ENCODE measurements around the gene KMT5C.
A peak's percentile ranks its signal among the peaks of the same experiment; 100 is the strongest.
"Not testable (repeated sequence)": the region's sequence is repeated elsewhere in the genome, so short reads cannot be mapped to it uniquely, and the experiment has no call there.

The KMT5C gene

DNA sequence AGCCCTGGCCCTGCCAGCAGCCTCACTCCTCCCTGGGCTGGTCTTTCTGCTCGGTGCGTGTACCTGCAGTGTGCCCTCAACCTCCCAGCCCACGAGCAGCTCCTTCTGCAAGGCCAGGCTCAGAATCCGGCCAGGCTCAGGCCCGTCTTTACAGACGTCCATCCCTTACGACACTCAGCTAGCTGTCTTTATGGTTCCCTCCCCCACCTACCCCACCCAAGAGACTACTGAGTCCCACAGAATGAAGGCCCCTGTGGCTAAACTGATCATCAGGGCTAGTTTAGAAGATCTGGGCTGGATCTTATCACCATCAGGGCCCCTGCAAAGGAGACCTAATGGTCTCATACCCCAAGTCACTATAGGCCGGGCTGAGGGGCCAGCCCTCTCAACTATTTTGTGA, 25.3 kb upstream of the KMT5C start:
- no peak for DNase-seq
- intact Hi-C loops (cut with DNase I) = no loop called here

DNA sequence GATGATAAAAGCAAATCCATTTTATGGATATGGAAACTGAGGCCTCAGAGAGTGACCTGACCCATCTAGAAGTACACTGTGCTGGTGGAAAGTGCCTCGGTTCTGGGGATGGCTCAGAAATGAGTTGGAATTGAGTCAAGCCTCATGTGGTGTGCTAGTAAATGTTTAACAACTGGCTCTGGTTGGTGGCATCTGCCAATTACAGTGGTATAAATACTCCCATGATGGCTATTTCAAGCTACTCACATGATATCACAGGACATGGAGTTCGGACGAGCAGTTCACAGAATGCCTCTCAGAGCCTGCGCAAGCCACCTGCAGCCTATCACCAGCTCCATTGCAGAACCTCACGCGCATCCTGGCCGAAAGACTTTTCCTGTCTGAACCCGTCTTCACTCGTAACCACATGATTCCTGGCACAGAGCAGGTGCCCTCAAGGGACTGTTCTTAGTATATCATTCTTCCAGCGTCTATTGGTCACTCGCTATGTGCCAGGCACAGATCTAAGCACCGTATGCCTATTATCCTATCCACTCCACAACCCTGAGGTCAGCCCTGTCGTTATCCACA, 23.6 kb upstream of the KMT5C start:
- DNase-seq = no peak
- intact Hi-C loops (cut with DNase I) = no loop called here

DNA sequence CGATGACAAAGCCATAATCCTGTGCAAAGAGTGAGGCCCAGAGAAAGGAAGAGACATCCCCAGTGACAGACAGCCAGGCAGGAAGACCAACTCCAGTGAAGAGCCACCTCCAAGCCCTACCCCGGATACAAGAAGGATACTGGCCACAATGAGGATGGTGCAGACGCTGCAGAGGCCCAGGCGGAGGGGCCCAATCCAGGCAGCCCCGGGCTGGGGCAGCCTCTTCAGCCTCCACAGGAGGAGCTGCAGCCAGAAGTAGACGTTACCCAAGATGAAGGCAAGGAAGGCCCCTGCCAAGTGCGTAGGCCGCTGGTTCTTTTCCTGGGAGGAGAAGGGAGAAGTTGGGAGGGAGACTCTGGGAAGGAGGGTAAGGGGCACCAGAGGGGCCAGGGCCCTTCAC, 23.0 kb upstream of the KMT5C start:
- no peak for DNase-seq
- intact Hi-C loops (cut with DNase I) = no loop called here

DNA sequence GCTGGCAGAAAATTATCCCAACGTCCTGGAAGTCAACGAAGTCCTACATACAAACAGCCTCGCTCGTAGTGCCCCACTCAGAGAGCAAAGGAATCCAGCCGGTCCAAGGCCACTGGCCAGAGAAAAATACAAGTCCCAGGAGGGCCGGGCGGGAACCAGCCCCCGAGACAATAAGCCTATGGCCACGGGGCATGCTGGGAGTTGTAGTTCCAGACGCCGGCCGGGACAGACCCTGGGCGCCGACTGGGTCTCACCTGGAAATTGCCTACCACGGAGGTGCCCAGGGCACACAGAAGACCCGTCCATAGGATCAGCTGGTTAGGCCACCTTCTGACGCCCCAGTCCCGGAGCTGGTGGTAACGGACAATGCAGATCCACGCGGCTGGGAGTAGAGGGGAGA, 19.9 kb upstream of the KMT5C start:
- peak in 8 of 10 donors; percentile 46 to 93 (median 50) for DNase-seq
- intact Hi-C loops (cut with DNase I) = no loop called here

DNA sequence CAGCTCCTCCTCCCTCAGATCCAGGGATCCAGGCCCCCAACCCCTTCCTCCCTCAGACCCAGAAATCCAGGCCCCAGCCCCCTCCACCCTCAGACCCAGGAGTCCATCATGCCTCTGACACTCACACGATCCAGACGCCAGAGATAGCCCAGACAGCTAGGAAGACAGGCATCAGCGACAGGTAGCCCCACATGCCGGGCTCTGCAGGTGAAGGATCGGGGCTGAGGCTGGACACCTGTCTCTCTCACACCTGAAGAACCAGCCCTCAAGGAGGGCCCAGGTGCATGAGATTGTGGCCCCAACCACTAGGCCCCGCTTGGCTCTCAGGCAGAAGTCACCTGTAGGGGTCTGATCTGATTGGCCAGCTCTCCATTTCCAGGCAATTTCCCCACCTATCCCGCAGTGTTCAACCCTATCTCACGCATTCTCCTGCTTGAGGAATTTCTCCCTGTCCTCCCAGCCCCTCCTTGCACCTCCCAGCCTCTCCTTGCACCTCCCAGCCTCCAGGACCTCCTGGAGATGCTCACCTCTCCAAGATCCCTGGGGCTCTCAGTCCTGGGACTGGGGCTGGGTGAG, 18.7 kb upstream of the KMT5C start:
- intact Hi-C loops (cut with DNase I) = no loop called here
- no peak for DNase-seq

DNA sequence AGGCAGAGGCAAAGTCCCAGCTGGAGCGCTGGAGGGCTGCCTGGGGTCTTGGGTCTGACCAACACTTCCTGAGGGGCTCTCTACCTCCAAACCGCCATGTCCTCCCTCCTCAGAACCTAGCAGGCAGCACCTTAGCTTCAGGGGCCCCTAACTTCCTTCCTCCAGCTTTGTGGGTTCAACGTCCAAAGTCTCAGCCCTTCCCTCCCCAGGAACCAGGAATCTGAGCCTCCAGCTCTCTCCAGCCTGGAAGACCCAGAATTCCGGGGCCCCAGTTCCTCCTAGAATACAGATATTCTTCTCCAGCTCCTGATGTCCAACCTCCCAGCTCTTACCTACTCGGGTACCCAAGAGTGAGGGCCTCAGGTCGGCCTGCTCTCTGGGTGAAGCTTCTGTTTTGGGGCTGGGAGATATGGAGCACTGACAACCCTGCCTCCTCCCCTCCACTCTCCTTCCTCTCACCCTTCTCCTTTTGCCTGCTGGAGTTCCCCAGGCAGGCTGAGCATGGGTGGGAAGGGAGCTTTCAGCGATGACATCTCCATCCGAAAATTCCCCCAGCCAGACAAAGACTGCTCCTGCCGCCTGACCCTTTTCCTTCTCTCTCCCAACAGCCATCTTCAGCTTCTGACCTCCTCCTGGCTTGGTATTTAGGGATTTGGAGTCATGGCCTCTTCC, 18.1 kb upstream of the KMT5C start:
- intact Hi-C loops (cut with DNase I) = no loop called here
- no peak for DNase-seq

DNA sequence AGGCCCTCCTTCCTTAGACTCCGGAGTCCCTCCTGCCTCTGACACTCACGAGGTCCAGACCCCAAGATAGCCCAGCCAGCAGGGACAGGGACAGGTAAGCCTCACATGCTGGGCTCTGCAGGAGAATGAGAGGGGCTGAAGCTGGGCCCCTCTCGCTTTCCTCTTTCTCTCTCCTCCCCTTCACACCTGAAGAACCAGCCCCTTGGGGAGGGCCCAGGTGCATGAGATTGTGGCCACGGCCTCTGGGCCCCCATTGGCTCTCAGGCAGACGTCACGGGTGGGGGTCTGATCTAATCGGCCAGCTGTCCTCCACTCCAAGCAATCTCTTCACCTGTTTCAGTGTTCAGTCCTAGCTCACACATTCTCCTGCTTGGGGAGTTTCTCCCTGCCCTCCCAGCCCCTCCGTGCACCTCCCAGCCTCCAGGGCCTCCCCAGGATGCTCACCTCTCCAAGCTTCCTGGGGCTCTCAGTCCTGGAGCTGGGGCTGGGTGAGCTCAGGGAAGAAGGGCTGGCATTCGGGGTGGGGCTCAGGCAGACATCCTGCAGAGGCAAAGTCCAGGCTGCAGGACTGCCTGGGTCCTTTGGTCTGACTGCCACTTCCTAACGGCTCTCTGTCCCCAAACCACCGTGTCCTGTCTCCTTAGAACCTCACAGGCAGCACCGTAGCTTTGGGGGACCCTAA, 17.3 kb upstream of the KMT5C start:
- DNase-seq = no peak
- intact Hi-C loops (cut with DNase I) = no loop called here

DNA sequence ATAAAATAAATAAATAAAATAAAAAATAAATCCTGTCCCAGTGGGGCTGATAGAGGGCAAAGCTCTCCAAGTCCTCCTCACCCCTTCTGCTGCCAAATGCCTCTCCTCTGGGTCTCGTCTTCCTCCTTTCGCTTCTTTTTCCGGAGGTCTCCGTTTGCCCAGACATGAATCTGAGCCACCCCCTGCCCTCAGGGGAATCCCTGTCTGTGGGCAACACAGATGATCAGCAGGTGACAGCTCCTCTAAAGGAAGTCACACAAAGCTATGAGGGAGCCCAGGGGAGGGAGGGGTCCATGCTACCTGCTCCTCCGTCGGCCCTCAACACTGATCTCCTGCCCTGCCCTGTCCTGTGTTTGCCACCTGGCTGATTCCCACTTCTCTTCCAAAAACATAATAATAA, 15.0 kb upstream of the KMT5C start:
- intact Hi-C loops (cut with DNase I) = no loop called here
- DNase-seq = no peak

DNA sequence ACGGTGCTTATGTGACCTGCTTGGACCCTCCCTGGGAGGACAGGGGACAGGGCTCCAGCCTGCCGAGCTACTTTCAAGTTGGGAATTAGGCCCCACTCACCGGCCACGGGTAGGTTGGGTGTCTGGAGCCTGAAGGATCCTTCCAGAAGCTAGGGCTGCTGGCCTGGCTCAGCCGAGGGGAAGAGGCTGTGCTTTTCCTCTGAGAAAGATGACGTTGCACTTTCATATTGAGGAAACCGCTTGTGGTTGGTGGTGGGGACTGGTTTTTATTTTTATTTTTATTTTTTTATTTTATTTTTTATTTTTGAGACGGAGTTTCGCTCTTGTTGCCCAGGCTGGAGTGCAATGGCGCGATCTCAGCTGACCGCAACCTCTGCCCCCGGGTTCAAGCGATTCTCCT, 14.5 kb upstream of the KMT5C start, which contains the start of gene TMEM150B:
TMEM150B (minus strand) TSS at position 170 of the 400 bp plus-strand sequence. CDS start 4,305 bp downstream, outside the sequence.
- no peak for DNase-seq
- intact Hi-C loops (cut with DNase I) = no loop called here

DNA sequence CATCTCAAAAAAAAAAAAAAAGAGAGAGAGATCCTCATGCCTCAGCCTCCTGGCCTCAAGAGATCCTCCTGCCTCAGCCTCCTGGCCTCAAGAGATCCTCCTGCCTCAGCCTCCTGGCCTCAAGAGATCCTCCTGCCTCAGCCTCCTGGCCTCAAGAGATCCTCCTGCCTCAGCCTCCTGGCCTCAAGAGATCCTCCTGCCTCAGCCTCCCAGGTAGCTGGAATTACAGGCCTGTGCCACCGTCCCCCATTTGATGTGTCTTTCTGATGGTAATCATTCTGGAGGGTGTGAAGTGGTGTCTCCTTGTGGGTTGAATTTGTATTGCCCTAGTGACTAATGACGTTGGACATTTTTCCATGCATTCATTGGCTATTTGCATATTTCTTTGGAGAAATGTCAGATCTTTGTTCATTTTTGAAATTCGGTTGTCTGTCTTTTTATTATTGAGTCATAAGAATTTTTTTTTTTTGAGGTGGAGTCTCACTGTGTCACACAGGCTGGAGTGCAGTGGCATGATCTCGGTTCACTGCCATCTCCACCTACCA, 10.8 kb upstream of the KMT5C start:
- DNase-seq; intact Hi-C loops (cut with DNase I): not testable (repeated sequence)

DNA sequence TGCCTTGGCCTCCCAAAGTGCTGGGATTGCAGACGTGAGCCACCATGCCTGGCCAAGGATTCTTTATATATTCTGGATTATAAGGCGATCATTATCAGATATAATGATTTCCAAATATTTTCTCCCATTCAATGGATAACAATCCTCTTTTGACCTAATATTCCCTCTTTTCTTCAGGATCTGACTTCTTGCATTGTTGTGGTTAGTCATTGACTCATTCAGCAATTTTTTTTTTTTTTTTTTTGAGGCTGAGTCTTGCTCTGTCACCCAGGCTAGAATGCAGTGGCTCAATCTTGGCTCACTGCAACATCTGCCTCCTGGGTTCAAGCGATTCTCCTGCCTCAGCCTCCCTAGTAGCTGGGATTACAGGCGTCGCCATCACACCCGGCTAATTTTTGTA, 9.9 kb upstream of the KMT5C start:
- DNase-seq; intact Hi-C loops (cut with DNase I): not testable (repeated sequence)

DNA sequence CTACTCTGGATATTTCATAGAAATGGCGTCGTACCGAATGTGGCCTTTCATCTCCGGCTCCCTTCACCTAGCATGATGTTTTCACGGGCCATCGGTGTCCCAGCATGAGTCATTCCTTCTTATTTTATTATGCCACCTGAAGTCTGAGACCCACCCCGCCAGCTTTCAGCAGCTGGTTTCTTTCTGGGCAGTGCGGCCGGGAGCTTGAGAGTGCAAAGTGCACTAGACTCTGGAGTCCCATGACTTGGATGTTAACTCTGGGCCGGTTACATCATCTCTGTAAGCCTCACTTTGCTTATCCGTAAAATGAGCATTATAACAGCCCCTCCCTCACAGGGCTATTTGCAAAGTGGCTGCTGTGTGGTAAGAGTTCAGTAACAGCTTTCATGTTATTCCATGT, 5.8 kb upstream of the KMT5C start:
- DNase-seq = no peak
- intact Hi-C loops (cut with DNase I) = no loop called here

DNA sequence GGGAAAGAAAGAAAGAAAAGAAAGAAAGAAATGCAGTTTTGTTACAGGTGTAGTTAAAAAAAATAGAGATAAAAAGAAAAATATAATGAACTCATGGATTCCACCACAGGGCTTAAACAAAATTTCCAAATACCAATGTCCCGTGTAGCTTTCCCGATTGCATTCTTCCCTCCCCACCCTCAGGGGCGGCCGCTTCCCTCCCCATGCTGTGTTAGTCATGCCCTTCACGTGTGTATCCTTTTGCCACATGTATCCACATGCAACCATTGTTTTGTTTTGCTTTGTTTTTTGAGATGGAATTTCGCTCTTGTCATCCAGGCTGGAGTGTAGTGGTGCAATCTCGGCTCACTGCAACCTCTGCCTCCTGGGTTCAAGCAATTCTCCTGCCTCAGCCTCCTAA, 3.6 kb upstream of the KMT5C start:
- intact Hi-C loops (cut with DNase I) = loop anchor here (5.0 kb wide), 2 partner anchors 34 to 46 kb away; partner anchors contain the start of gene TMEM238
- no peak for DNase-seq

DNA sequence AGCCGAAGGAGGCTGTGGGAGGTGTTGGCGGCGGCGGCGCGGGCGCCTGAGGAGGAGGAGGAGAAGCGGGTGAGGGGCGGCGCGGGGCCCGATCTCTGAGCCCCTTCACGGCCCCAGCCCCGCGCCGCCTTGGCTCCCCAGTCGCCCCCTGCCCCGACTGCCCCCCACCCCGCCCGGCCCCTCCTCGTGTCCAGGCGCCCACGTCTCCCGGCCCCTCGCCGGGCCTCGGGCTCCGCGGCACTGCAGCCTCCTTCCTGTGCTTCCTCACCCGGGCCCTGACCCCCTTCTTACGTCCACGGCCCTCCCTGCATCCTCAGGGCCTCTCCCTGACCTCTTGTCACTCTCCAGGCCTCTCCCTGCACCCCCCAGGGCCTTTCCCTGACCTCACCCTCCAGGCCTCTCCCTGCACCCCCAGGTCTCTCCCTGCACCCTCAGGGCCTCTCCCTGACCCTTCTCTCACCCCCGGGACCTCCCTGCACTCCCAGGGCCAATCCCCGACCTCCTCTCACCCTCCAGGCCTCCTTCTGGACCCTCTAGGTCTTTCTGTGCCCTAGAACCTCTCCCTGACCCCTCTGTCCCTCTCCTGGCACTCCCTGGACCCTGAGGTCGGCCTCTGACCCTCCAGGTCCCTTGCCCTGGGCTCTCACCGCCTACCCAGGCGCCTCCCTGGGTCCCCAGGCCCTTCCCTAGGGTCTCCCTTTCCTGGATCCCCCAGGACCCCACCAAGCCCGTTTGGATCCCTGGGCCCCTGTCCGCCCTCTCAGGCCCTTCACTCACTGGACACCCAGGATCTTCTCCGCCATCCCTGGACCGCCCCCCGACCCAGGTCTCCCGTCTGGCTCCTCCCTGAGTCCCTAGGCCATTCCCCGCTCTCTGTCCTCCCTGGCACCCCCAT, 460 bp downstream of the KMT5C start:
- intact Hi-C loops (cut with DNase I) = loop anchor here (5.0 kb wide), 2 partner anchors 38 to 42 kb away; partner anchors contain the start of gene TMEM238
- DNase-seq = no peak

DNA sequence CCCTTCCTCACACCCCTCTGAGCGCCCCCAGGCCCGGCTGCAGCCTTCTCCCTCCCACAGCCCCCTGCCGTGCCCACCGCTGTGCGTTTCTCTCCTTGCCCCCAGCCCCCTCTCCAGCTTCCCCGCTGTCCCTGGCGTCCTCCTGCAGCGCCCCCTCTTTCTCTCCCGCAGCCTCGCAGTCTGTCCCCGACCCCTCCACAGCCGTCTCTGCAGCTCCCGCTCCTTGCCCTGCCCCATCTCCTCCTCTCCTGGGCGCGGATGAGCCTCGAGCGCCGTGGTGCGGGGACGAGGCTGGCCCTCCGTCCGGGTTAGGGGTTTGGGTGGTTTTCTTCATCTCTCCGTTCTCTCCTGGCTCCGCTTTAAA, 1.1 kb downstream of the KMT5C start:
- peak in 1 of 10 donors; percentile 10 for DNase-seq
- intact Hi-C loops (cut with DNase I) = no loop called here

DNA sequence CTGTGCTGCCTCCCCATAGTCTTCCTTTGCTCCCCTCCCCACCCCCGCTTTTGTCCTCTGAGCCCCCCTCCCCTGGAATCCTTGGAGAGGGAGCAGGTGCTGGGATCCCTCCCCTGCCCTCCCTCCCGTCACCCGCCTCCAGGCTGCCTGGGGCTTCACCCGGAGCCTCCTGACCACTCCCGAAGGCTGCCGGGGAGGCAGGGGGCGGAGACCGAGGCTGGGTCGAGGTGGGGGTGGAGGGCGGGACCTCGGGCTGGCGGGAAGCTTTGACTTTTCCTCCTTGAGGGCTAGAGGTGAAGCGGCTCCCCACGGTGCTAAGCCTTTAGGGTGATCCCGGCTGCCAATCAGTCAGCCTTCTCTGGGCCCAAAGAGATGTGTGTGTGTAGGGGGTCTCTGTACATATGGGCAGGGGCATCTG, 1.5 kb downstream of the KMT5C start:
- intact Hi-C loops (cut with DNase I) = no loop called here
- peak in 7 of 10 donors; percentile 31 to 93 (median 49) for DNase-seq

DNA sequence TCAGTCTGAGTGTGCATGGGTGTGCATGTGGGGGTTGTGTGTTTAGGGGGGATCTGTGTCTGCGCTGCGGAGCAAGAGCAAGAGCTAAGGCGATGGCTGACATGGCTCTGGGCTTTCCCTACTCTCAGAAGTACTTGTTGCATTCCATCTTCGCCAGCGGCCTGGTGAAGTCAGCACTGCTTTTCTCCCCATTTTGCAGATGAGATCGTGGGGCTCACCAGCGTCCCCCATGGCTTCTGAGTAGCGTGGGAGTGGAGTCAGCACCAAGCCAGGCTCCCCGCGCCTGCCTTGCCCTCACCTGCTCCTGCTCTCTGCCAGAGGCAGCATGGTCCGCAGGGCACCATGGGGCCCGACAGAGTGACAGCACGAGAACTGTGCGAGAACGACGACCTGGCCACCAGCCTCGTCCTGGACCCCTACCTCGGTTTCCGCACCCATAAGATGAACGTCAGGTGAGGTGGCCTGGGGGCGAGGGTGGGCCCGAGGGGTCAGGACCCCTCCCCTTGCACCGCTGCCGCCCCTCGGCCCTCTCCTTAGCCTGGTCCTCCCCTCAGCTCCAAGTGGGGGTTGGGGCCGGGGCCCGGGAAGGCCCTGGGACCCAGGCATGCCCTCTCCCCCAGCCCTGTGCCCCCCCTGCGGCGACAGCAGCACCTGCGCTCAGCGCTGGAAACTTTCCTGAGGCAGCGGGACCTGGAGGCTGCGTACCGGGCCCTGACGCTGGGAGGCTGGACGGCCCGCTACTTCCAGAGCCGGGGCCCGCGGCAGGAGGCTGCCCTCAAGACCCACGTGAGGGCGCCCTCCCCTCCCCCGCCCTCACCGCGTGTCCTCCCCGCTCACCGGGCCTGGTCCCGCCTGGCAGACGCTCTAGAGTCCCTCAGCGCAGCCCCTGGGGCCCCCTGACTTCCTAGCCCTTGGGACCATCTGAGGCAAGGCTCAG, 2.2 kb downstream of the KMT5C start:
- intact Hi-C loops (cut with DNase I) = no loop called here
- no peak for DNase-seq

DNA sequence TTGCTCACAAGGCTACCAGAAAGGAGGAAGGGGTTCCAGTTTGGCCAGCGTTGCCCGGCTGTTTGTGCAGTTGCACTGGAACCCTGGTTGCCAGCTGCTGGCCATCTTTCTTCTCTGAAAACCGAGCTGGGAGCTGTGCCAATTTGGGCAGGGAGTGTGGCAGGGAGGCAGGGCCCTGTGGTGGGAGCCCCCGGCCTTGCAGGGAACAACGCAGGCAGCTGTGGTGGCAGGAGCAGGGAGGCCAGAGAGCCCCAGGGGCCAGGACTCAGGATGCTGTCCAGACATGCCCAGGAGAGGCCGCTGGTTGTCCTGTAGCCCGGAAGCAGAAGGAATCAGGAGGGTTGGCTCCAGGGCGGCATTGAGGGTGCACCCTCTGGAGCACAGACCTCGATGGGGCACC, 4.8 kb downstream of the KMT5C start:
- intact Hi-C loops (cut with DNase I) = no loop called here
- peak in 8 of 10 donors; percentile 27 to 94 (median 68) for DNase-seq
